ENCODE measurements around the gene KANK2.
"Not testable (repeated sequence)": the region's sequence is repeated elsewhere in the genome, so short reads cannot be mapped to it uniquely, and the experiment has no call there.

The KANK2 gene

GRCh38 chr19:11172576-11172975, 24.8 kb downstream of the KANK2 start:
- DNase-seq (ENCODE audit: low read depth): no peak

- DNase-seq (ENCODE audit: low read depth): no peak
Observed at GRCh38 chr19:11171144-11171543, 26.2 kb downstream of the KANK2 start.

- DNase-seq (ENCODE audit: low read depth): no peak
Observed at GRCh38 chr19:11169896-11170678, 27.3 kb downstream of the KANK2 start.

- DNase-seq (ENCODE audit: low read depth): peak; percentile 94
Observed at GRCh38 chr19:11168568-11168967, 28.8 kb downstream of the KANK2 start.

- DNase-seq (ENCODE audit: low read depth): peak; percentile 96
Observed at GRCh38 chr19:11166281-11167142, 30.8 kb downstream of the KANK2 start.

- DNase-seq (ENCODE audit: low read depth): peak; percentile 55
Observed at GRCh38 chr19:11165486-11166030, 31.8 kb downstream of the KANK2 start.

- DNase-seq (ENCODE audit: low read depth): peak; percentile 95
Observed at GRCh38 chr19:11164879-11165406, 32.4 kb downstream of the KANK2 start.

- DNase-seq (ENCODE audit: low read depth): no peak
Observed at GRCh38 chr19:11164296-11164695, 33.0 kb downstream of the KANK2 start.

GRCh38 chr19:11160440-11160768, 36.9 kb downstream of the KANK2 start:
- DNase-seq (ENCODE audit: low read depth): not testable (repeated sequence)

- peak; percentile 53 for DNase-seq (ENCODE audit: low read depth)
Observed at GRCh38 chr19:11159598-11160439, 37.5 kb downstream of the KANK2 start.

- DNase-seq (ENCODE audit: low read depth): peak; percentile 98
Observed at GRCh38 chr19:11155373-11156120, 41.8 kb downstream of the KANK2 start, which contains the start of gene SPC24. TSS of gene SPC24 (minus strand) at chr19:11155782. CDS start at chr19:11155776, 6 bp downstream.

GRCh38 chr19:11154683-11155047, 42.7 kb downstream of the KANK2 start:
- DNase-seq (ENCODE audit: low read depth): no peak

GRCh38 chr19:11152318-11153062, 44.9 kb downstream of the KANK2 start:
- DNase-seq (ENCODE audit: low read depth): peak; percentile 96

- no peak for DNase-seq (ENCODE audit: low read depth)
Observed at GRCh38 chr19:11151181-11151580, 46.2 kb downstream of the KANK2 start.

GRCh38 chr19:11148001-11148400, 49.3 kb downstream of the KANK2 start:
- no peak for DNase-seq (ENCODE audit: low read depth)

GRCh38 chr19:11145536-11145924, 51.8 kb downstream of the KANK2 start:
- DNase-seq (ENCODE audit: low read depth): no peak

GRCh38 chr19:11142528-11143171, 54.7 kb downstream of the KANK2 start:
- DNase-seq (ENCODE audit: low read depth): peak; percentile 92

GRCh38 chr19:11141937-11142527, 55.3 kb downstream of the KANK2 start:
- no peak for DNase-seq (ENCODE audit: low read depth)

GRCh38 chr19:11140896-11141295, 56.4 kb downstream of the KANK2 start:
- DNase-seq (ENCODE audit: low read depth): no peak

Data from fibroblast of gingiva (primary cell).